ENCODE data around the gene KIAA0753.
A peak's percentile ranks its signal among the peaks of the same experiment; 100 is the strongest.
"Not testable (repeated sequence)": the region's sequence is repeated elsewhere in the genome, so short reads cannot be mapped to it uniquely, and the experiment has no call there.

KIAA0753 gene

DNA sequence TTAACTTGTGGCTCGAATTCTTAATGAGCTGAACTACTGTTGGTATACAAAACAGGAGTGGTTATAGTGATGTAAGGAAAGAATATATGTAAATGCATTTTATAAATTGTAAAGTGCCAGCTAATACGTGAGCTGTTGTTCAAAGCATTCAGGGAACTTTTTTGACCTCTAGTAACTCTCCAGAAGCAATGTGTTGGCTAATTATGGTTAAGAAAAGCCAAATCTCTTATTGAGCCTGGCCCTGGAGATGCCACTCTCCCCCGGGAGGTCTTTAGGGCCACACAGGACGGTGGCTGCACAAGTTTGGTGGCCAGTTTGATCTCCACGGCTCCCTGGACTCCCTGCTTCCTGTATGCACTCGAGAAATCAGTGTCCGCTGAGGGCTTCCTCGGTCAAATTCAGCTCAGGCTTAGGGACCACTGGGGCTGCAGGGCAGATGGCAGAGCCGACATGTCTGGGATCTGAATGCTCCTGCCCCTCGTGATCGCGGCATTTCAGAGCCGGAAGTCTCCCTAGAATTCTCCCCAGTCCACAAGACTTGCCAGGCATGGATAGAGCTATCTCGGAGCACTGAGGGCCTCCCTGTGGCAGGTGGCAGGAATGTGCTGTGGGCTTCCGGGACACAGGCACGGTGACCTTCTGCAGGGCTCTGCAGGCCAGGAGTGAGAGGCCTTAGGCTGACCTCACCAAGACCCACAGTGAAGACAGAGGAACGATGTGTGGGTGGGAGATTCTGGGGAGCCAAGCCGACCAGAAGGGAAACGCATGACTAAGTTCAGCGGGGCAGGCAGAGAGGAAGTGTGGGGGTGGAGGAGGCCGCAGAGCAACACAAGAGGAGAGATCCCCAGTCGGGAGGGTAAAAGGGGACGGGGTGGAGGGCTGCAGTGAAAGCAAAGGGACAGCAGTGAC, 65.6 kb downstream of the KIAA0753 start:
- CTCF ChIA-PET, result no interaction called here
- TF ChIP-seq, protein P1, sequence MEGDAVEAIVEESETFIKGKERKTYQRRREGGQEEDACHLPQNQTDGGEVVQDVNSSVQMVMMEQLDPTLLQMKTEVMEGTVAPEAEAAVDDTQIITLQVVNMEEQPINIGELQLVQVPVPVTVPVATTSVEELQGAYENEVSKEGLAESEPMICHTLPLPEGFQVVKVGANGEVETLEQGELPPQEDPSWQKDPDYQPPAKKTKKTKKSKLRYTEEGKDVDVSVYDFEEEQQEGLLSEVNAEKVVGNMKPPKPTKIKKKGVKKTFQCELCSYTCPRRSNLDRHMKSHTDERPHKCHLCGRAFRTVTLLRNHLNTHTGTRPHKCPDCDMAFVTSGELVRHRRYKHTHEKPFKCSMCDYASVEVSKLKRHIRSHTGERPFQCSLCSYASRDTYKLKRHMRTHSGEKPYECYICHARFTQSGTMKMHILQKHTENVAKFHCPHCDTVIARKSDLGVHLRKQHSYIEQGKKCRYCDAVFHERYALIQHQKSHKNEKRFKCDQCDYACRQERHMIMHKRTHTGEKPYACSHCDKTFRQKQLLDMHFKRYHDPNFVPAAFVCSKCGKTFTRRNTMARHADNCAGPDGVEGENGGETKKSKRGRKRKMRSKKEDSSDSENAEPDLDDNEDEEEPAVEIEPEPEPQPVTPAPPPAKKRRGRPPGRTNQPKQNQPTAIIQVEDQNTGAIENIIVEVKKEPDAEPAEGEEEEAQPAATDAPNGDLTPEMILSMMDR (IDR thresholded peaks at IDR 0.05; ENCODE audit: control extremely low read depth, extremely low read depth, low read depth, missing control alignments), result peak; percentile 9
- POLR2A ChIA-PET, result no interaction called here
- DNase-seq (ENCODE audit: extremely low spot score), result peak; percentile 82

DNA sequence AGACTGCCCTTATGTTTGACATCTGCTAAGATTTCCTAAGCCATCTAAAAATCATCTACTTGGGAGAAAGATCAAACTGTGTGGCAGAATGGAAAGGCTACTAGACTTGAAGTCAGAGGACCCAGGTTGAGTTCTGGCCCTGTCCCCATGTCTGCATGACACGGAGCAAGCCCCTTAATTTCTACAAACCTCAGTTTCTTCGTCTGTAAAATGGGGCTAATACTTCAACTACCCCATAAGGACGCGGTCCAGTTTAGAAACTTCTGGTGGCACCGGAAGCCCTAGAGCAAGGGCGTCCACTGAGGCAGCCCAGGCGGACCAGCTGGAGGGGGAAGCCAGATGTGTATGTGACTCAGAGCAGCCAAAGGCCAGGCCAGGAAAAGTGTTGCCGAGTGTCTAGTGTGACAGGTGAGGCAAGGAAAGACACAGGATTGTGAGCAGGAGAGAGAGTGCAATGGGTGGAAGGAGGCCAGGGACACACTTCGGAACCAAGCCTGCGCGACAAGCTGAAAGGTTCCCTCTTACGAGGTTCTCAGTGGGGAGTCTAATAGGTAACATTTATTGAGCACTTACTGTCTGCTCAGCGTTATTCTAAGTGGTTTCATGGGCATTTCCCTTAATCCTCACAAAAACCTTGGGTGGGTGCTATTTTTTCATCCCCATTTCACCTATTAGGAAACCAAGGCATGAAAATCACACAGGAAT, 66.4 kb downstream of the KIAA0753 start:
- DNase-seq (ENCODE audit: extremely low spot score), result no peak
- ChIA-PET POLR2A (no interaction called here), CTCF (no interaction called here)
- TF ChIP-seq, protein P1 (IDR thresholded peaks at IDR 0.05; ENCODE audit: control extremely low read depth, extremely low read depth, low read depth, missing control alignments), result no peak

DNA sequence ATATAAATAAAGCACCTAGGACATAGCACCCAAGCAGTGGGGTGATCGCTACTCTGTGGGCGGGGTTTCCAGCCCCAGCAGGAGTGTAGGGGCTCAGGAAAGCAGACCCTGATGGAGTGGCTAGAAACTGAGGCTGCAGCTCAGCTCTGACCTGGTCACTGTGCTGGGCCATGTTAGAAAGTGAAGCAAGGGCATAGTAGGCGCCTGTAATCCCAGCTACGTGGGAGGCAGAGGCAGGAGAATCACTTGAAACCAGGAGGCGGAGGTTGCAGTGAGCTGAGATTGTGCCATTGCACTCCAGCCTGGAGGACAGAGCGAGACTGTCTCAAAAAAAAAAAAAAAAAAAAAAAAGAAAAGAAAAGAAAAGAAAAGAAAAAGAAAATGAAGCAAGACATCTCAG, 67.0 kb downstream of the KIAA0753 start:
- POLR2A ChIA-PET, CTCF ChIA-PET: not testable (repeated sequence)

DNA sequence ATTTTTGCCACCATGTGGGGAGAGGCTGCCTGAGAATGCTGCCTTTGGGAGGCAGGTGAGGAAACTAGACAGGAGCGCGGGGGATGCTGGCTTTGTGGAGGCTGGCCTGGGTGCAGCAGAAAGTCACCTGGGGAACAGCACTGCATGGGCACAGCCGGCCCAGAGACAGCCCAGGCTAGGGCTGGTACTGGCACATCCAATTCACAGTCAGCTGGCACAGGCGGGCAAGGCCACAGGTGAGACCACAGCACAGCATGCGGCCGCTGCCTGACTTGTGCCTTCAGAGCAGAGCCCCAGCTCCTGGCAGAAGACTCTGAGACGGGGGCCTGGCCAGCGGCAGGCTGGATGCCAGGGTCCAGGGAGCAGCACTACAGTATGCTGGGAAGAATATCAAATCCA, 67.5 kb downstream of the KIAA0753 start:
- TF ChIP-seq, protein P1 (IDR thresholded peaks at IDR 0.05; ENCODE audit: control extremely low read depth, extremely low read depth, low read depth, missing control alignments), result no peak
- ChIA-PET POLR2A (no interaction called here), CTCF (no interaction called here)
- DNase-seq (ENCODE audit: extremely low spot score), result no peak

More for the DNA sequence above, 67.0 kb downstream of the KIAA0753 start:
- not testable (repeated sequence) for DNase-seq (ENCODE audit: extremely low spot score)

DNA sequence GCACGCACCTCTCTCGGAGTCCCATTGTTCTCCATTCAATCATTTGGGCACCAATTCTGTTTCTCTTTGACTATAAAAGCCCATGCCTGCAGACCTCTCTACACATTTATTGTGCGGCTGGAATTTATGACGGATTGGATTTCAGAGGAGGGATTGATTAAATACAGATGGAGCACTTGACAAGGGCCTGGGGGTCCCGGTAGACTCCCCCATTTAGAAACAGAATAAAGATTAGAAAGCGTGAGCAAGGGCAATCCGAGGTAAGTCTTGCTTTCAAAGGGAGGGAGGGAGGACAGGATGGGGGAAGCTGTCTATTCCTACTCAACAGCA, 69.1 kb downstream of the KIAA0753 start:
- DNase-seq (ENCODE audit: extremely low spot score), result no peak
- TF ChIP-seq, protein P1 (IDR thresholded peaks at IDR 0.05; ENCODE audit: control extremely low read depth, extremely low read depth, low read depth, missing control alignments), result no peak
- POLR2A ChIA-PET, result no interaction called here
- CTCF ChIA-PET, result no interaction called here

DNA sequence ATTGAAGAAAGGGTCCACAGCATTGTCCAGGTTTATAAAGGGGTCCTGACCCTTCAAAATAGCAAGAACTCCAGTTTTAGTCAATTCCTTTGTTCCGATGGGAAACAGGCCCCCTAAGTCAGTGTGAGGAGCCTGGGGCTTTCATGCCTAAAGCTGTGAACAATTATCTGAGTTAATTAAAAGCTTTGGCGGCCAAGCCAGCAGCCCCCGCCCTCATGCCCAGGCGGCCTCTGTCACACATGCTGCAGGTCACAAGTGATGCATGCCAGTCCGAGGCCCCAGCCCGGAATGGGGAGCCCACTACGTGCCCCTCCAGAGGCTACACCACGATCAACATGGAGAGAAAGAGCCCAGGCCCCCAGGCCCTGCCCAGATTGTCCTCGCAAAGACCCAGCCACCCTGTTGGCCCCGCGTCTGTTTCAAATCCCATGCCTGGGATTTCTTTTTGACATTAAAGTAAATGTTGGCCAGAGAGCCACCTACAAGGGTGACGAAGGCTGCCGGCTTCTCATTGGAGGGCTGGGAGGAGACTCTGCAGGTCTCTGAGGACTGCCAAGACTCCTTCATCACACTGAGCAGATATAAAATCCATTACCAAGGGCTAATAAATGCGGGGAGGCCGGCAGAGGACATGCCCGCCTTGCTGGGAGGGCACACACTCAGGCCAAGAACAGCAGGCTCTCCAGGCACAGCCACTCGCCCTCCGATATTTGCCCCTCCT, 69.6 kb downstream of the KIAA0753 start:
- DNase-seq (ENCODE audit: extremely low spot score), result no peak
- POLR2A ChIA-PET, result no interaction called here
- TF ChIP-seq, protein P1 (IDR thresholded peaks at IDR 0.05; ENCODE audit: control extremely low read depth, extremely low read depth, low read depth, missing control alignments), result no peak
- CTCF ChIA-PET, result no interaction called here

Data from GM10248 (cell line).